ENCODE results near the gene ARHGAP33.

ARHGAP33 gene

DNA sequence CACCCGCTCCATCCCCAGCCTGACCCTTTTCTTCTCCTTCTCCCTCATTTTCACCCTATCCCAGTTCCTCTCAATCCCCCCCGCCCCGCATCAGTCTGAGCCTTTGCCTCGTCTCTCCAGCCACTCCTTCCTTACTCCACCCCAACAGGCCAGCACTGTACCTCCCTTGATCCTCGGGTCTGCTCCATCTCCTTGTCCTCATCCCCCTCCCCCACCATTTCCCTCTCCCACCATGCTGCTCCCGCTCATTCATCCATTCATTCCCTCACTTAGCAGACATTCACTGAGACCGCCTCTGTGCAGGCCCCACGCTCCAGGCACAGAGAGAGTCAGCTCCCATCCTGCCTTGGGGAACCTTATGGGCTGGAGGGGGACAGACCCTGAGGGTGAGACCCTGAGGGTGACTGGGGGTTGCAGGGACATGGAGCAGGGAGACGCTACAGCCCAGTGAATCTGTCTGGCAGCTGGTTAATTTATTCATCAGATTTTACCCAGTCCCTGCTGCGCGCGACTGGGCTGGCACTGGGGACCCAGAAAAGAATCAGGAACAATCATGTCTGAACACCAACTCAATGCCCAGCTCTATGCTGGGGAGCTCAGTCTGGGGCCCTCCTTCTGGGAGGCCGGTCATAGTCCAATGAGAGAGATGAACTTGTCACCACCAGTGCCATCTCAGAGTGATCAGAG lies 881 bp downstream of the ARHGAP33 start:
- peak in 8 of 56 donors; percentile 20 to 34 (median 28) for DNase-seq

DNA sequence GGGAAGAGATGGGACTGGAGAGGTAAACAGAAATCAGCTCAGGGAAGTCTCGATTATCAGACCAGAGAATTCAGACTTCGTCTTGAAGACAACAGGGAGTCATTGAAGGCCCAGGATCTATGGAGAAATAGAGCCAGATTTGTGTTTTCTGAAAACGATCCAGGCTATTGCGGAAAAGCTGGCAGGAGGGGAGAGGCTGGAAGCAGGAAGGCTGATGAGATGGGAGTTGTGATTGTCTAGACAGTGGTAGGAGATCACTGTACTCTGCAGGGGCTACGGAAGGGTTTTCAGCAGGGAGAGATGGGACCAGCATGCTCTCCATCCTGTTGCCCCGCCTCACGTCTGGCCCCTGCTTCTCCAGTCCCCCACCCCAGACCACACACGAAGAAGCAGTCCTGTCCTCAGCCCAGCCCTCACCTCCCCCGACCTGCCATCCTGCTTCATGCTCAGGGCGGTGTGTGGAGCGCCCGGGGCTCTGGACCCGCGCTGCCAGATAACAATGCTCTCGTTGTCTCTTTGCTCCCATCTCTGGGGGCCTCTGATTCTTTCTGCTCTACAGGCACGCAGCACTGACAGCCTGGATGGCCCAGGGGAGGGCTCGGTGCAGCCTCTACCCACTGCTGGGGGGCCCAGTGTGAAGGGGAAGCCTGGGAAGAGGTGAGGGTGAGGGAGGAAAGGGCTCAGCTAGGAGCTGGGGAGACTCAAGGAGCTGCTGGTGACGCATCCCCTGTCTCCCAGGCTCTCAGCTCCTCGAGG lies 1.9 kb downstream of the ARHGAP33 start:
- peak in 33 of 56 donors; percentile 6 to 50 (median 30) for DNase-seq

DNA sequence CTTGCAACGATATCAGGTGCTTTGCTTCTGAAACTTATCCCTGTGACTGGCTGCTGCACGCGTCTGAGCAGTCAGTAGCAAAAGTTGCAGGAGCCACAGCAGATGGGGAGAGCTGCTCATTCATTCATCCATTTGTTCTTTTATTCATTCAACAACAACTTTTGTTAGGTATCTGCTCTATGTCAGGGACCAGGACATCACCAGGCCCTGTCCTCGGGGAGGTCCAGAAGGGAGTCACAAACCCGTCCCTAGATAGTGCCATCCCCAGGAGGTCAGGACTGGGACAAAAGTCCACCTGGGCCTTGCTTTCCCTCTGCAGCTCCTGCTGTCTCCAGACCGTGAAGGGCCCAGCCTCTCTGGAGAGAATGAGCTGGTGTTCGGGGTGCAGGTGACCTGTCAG lies 2.6 kb downstream of the ARHGAP33 start:
- DNase-seq = no peak

DNA sequence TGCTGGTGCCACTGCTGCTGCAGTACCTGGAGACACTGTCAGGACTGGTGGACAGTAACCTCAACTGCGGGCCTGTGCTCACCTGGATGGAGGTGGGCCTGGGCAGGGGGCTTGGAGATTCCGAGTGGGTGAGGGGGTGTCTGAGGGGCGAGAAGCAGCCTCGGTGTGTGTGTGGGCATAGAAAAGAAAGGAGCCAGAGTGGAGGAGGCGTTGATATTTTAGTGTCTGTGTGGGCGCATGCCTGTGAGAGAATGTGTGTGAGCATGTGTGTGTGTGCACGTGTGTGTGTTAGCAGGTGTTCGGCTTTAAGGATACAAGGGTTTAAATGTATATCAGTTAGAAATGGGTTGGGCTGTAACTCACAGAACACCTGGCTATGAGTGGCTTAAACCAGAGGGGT lies 3.7 kb downstream of the ARHGAP33 start:
- DNase-seq = peak in 14 of 56 donors; percentile 1 to 62 (median 24)

DNA sequence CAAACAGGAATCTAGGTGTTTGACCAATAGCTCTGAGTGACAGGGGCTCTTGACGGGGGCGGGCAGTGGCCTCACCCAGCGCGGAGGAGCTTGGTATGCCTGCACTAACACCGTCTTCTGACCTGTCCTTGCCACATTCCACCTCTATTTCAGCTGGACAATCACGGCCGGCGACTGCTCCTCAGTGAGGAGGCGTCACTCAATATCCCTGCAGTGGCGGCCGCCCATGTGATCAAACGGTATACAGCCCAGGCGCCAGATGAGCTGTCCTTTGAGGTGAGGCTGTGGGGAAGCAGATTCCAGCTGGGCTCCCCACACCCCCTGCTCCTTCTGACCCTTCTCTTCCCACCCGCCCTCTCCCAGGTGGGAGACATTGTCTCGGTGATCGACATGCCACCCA lies 4.7 kb downstream of the ARHGAP33 start:
- DNase-seq = no peak

DNA sequence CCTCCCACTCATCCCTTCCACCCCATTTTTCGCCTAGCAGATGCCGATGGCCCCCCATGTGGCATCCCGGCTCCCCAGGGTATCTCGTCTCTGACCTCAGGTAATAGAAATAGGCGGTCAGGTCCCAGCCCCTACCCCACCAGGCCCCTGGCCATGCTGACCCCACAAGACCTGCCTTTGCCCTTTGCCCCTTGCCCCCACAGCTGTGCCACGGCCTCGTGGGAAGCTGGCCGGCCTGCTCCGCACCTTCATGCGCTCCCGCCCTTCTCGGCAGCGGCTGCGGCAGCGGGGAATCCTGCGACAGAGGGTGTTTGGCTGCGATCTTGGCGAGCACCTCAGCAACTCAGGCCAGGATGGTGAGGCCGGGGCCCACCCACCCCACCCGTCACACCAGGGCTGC lies 5.4 kb downstream of the ARHGAP33 start:
- no peak for DNase-seq

DNA sequence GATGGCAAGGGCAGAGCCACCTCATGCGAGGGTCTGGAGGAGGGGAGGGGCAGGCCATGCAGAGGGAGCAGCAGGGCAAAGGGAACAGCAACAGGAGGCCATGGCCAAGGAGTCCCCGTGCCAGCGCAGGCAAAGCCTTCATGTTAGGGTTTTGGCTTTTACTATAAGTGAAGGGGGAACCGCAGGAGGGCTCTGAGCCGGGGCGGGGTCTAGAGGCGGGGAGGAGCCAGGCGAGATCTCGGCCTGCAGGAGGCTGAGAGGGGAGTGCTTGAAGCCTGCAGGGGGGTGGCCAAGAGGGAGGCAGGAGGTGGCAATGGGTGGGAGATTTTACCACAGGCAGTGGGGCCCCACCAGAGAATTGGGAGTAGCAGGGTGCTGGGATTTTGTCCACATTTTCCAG lies 6.3 kb downstream of the ARHGAP33 start:
- no peak for DNase-seq

DNA sequence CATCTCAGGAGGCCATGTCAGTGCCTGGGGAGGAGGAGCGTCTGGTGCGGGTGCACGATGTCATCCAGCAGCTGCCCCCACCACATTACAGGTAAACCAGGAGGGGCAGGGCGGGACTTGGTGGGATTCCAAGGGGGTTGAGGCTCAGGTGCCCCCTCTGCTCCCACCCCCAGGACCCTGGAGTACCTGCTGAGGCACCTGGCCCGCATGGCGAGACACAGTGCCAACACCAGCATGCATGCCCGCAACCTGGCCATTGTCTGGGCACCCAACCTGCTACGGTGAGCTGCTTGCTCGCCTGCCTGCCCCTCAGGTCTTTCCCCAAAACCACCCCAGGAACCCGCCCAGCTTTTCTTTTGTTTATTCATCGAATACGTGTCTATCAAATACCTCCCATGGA lies 7.2 kb downstream of the ARHGAP33 start:
- no peak for DNase-seq

DNA sequence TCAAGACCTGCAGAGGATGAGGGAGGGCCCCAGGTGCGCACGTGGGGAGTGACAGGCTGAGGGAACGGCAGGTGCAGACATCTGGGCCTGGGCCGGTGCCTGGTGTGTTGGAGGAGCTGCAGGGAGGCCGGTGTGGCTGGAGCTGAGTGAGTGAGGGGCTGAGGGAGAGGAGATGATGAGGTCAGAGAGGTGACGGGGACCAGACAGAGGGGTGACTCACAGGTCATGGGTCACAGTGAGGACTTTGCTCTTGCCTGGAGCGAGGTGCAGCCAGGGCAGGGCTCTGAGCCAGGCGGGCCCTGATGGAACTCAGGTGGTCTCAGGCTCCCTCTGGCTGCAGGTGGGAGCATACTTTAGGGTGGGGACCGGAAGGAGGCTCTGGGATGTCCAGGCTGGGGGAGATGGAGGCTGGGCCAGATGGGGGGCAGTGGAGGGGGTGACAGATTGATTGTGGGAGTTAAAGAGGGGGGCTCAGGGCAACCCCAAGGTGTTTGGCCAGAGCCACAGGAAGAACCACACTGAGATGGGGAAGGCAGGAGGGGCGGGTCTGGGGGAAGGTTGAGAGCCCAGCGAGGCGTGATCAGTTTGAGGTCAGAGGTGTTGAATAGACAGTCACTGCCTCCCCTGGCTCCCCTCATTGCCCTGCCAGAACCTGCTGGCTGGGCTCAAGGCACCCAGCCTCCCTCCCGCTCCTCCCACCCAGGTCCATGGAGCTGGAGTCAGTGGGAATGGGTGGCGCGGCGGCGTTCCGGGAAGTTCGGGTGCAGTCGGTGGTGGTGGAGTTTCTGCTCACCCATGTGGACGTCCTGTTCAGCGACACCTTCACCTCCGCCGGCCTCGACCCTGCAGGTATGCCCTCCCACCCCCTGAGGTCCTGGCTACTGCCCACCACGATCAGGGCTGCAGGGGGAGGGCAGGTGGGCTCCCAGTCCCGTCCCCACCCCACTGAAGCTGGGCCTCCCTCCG lies 8.4 kb downstream of the ARHGAP33 start:
- DNase-seq = no peak

DNA sequence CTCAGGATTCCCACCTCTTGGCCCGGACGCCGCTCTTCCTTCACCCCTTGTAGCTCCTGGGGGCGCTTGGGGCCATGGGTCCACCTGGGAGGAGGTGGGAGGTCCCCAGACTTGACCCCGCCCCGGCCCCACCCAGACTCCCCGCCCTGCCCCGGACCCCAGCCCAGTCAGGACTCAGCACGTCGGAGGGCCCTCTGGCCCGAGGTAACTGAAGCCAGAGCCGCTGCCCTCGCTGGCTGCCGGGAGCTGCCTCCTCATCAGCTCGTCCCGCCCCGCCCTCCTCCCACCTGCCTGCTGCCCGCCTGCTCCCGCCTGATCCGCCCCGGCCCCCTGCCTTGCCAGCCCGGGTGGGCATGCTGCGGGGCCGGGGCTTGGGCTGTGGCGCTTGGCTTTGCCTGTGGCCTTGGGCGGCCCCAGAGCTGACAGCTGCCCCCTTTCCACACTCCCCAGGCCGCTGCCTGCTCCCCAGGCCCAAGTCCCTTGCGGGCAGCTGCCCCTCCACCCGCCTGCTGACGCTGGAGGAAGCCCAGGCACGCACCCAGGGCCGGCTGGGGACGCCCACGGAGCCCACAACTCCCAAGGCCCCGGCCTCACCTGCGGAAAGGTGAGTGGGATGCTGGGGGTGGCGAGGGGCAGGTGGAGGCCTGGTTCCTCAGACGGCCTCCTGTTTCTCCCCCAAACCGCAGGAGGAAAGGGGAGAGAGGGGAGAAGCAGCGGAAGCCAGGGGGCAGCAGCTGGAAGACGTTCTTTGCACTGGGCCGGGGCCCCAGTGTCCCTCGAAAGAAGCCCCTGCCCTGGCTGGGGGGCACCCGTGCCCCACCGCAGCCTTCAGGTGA lies 9.4 kb downstream of the ARHGAP33 start:
- no peak for DNase-seq

DNA sequence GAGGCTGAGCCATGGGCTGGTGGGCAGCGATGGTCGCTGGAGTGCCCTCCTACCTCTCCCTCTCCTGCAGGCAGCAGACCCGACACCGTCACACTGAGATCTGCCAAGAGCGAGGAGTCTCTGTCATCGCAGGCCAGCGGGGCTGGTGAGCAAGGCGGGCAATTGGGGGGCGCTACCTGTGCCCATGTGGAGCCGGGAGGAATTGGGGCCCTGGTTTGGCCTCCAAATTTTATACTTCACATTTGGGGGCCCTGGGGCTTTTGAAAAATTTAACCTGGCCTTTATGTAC lies 9.9 kb downstream of the ARHGAP33 start:
- no peak for DNase-seq

DNA sequence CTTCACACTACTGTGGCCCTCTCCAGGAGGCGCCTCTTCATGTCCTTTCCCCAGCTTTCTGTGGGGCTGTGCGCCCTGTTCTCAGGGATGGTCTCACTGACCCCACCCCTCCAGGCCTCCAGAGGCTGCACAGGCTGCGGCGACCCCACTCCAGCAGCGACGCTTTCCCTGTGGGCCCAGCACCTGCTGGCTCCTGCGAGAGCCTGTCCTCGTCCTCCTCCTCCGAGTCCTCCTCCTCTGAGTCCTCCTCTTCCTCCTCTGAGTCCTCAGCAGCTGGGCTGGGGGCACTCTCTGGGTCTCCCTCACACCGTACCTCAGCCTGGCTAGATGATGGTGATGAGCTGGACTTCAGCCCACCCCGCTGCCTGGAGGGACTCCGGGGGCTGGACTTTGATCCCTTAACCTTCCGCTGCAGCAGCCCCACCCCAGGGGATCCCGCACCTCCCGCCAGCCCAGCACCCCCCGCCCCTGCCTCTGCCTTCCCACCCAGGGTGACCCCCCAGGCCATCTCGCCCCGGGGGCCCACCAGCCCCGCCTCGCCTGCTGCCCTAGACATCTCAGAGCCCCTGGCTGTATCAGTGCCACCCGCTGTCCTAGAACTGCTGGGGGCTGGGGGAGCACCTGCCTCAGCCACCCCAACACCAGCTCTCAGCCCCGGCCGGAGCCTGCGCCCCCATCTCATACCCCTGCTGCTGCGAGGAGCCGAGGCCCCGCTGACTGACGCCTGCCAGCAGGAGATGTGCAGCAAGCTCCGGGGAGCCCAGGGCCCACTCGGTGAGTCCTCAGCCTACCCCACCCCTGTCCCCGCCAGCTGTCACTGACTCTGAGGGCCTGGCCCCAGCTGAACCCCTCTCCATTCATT lies 11.2 kb downstream of the ARHGAP33 start:
- DNase-seq = no peak

DNA sequence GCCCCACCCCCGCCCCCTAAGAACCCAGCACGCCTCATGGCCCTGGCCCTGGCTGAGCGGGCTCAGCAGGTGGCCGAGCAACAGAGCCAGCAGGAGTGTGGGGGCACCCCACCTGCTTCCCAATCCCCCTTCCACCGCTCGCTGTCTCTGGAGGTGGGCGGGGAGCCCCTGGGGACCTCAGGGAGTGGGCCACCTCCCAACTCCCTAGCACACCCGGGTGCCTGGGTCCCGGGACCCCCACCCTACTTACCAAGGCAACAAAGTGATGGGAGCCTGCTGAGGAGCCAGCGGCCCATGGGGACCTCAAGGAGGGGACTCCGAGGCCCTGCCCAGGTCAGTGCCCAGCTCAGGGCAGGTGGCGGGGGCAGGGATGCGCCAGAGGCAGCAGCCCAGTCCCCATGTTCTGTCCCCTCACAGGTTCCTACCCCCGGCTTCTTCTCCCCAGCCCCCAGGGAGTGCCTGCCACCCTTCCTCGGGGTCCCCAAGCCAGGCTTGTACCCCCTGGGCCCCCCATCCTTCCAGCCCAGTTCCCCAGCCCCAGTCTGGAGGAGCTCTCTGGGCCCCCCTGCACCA lies 11.9 kb downstream of the ARHGAP33 start:
- DNase-seq = no peak

DNA sequence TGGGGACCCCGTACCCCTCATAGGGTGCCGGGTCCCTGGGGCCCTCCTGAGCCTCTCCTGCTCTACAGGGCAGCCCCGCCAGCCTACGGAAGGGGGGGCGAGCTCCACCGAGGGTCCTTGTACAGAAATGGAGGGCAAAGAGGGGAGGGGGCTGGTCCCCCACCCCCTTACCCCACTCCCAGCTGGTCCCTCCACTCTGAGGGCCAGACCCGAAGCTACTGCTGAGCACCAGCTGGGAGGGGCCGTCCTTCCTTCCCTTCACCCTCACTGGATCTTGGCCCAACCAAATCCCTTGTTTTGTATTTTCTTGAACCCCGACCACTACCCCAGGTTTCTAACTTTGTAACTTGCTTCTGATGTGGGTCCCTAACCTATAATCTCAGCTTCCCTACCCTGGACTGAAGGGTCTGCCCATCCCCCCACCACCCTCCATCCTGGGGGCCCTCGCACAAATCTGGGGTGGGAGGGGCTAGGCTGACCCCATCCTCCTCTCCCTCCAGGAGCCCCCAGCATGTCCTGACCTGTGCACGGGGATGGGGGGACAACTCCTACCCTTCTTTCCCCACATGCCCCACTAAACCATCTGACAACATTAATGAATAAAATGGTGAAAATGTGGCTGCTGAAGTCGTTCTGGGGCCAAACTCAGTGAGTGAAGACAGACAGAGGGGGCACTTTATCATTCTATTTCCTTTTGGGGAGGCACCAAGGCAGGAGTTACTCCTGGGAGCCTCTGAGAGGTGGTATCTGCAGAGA lies 13.0 kb downstream of the ARHGAP33 start:
- DNase-seq = no peak

DNA sequence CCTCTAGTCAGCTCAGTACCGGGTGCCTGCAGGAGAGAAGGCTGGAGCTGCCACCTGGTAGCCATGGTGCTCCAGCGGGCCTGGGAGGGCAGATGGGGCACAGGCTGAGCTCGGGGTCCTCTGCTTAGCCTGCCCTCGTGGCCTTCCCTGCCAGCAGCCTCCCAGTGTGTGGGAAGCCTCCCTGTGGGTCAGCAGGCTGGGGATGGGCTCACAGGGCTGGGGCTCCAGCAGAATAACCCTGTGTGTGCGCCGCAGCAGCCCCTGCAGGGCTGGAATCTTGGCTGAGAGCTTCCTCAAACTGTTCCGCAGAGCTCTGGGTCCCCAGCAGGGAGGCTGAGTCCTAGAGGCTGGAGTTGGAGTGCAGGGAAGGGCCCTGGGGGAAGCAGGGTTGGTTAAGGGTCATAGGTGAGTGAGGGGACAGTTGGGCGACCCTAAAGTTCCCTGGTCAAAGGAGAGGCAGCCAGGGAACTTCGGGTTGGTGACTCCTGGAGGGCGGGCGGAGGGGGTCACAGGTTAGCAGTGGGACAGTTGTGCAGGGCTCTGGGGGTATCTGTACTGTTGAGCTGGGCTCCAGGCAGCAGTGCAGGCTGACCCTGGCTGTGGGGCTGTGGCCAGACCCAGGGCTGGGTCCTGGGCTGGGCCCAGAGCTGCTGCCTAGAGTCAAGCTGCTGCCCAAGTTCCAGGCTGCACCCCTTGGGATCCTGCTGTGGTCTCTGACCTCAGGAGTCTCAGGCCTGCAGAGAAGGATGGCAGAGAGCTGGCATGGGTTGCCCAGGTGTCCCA lies 14.0 kb downstream of the ARHGAP33 start:
- DNase-seq = no peak

DNA sequence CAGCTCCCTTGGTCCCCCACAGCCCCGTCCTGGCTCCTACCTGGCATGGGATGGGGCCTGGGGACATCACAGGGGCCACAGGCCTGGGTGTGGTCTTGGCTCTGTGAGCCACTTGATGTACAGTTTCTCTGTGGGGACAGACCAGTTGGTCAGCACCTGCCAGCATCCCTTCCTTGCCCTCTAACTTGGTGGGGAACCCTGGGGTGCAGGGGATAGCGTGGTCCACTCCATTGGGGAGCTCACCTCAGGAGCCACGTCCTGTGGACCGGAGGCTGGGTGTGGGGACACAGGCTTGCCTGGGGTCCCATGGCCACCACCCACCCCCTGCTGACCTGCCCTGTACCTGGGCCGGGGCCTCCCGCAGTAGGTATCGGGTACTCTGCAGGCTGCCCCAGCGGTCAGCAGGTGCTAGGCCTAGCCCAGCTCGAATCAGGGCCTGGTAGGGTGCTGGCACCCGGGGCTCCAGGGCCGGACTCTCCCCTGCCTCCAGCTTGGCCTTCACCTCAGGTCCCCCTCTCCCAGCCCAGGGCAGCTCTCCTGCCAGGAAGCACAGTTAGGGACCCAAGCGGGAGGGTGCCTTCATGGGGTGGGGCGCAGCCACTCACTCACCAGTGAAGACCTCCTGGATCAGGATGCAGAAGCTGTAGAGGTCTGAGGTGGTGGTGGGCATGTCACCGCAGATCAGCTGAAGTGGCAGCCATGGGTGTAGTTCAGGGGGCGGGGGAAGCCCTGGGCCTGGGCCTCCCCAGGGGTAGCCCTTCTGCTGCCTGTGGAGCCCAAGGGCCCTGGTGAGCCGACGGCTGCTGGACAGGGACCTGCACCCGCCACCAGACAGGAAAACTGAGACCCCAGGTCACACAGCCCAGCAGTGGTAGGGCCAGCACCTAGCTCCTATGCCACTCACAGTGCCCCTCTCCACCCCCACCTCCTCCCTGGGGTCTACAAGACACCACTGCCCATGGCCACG lies 14.9 kb downstream of the ARHGAP33 start:
- peak in 1 of 56 donors; percentile 2 for DNase-seq
